HG03280 (cell line): ENCODE measurements around the gene CNGA1.
A peak's percentile ranks its signal among the peaks of the same experiment; 100 is the strongest.

Source experiments
- ATAC-seq: cut with Tn5 transposase; IDR thresholded peaks from one replicate; pipeline ENCODE4 v1.9.1; 2021; ENCODE audit warnings: mild to moderate bottlenecking, moderate library complexity; ENCODE audit not compliant: unreplicated experiment

The CNGA1 gene

GRCh38 chr4:47913861-47914219 lies 102.6 kb downstream of the CNGA1 start:
- ATAC-seq = peak; percentile 23

- no peak for ATAC-seq
These were observed 103.2 kb downstream of the CNGA1 start for GRCh38 chr4:47913330-47913729.

- no peak for ATAC-seq
These were observed 109.3 kb downstream of the CNGA1 start for GRCh38 chr4:47907089-47907646.

GRCh38 chr4:47899639-47900038 lies 116.8 kb downstream of the CNGA1 start:
- no peak for ATAC-seq

- no peak for ATAC-seq
These were observed 124.6 kb downstream of the CNGA1 start for GRCh38 chr4:47891928-47892327.
